Upper lobe of right lung (tissue), 1 donor: Measurements from ENCODE around the gene LIPA. TPM values are rescaled to one million over a fixed set of nuclear protein-coding genes. Genes with fewer than 3 reads are reported as not detected.

ENCODE experiments used
- ATAC-seq: fragments of 200-7000 bp; cut with Tn5 transposase; one replicate; pipeline ENCODE4 v1.9.1; 2020; ENCODE audit warnings: mild to moderate bottlenecking, moderate library complexity
- DNase-seq: peaks from one replicate; pipeline ENCODE4 v3.0.0-alpha.2; 2020
- H3K27ac ChIP-seq: fragments of 200-600 bp; one replicate; pipeline ENCODE4 v1.8.0; 2022
- H3K27me3 ChIP-seq: fragments of 200-600 bp; one replicate; pipeline ENCODE4 v1.8.0; 2022; ENCODE audit warnings: mild to moderate bottlenecking
- H3K36me3 ChIP-seq: fragments of 200-600 bp; one replicate; pipeline ENCODE4 v1.8.0; 2022
- H3K4me1 ChIP-seq: fragments of 200-600 bp; one replicate; pipeline ENCODE4 v1.8.0; 2022
- H3K4me3 ChIP-seq: fragments of 200-600 bp; one replicate; pipeline ENCODE4 v1.8.0; 2022; ENCODE audit warnings: mild to moderate bottlenecking
- H3K9me3 ChIP-seq: fragments of 200-600 bp; one replicate; pipeline ENCODE4 v1.8.0; 2022
- intact Hi-C: fragments of 100-400 bp; cut with DNase I; formaldehyde crosslinking; loops from one replicate; pipeline ENCODE4 v1.11.0; 2022
- total RNA-seq: library from RNA; stranded (reverse); fragmentation: NEBNext Ultra II Directional; extraction: Animal tissue kit (Norgen Biotek cat#: 25700); gene quantifications from one replicate; pipeline ENCODE4 v1.2.1, GENCODE V29; 2021
- TF ChIP-seq, protein P1 (sequence below): fragments of 200-600 bp; IDR thresholded peaks from one replicate; pipeline ENCODE4 v1.8.0; 2022; ENCODE audit warnings: antibody characterized with exemption
- donor health status: DM: no; HTN: yes; CAD: no; lungs with severe emphysema.

Gene LIPA
- total RNA-seq, 1 donor from 2014 or later = 194 TPM

DNA sequence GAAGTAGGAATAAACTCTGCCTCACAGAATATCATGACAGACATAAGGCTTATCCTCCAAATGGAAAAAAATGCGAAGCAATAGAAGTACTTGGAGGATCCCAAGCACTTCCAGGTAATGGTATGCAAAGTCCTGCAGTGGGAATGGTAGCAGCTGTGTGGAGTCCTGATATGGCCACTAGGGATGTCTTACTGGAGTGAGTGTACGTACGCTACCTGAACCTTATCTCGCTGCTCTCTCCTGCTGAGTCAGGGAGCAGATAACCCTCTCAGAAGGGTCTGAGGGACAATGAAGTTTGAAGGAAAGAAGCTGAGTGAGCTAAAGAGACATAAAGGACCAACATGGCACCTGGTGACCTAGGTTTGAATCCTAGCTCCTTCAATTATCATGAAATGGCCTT, 86.7 kb downstream of the LIPA start:
- Histone ChIP-seq H3K4me3 (no peak overlapping the region), H3K4me1 (peaks cover 13% of the 10 kb centered on the region), H3K36me3 (no peaks in the 10 kb centered on the region), H3K9me3 (no peaks in the 10 kb centered on the region), H3K27ac (no peak overlapping the region), H3K27me3 (no peaks in the 10 kb centered on the region)
- TF ChIP-seq, protein P1, sequence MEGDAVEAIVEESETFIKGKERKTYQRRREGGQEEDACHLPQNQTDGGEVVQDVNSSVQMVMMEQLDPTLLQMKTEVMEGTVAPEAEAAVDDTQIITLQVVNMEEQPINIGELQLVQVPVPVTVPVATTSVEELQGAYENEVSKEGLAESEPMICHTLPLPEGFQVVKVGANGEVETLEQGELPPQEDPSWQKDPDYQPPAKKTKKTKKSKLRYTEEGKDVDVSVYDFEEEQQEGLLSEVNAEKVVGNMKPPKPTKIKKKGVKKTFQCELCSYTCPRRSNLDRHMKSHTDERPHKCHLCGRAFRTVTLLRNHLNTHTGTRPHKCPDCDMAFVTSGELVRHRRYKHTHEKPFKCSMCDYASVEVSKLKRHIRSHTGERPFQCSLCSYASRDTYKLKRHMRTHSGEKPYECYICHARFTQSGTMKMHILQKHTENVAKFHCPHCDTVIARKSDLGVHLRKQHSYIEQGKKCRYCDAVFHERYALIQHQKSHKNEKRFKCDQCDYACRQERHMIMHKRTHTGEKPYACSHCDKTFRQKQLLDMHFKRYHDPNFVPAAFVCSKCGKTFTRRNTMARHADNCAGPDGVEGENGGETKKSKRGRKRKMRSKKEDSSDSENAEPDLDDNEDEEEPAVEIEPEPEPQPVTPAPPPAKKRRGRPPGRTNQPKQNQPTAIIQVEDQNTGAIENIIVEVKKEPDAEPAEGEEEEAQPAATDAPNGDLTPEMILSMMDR = no peak
- no peak for DNase-seq
- intact Hi-C loops = no loop called here
- no peak for ATAC-seq

GRCh38 chr10:89164080-89164479, 87.5 kb downstream of the LIPA start:
- Histone ChIP-seq H3K27me3 (no peaks in the 10 kb centered on the region), H3K4me1 (peaks cover 13% of the 10 kb centered on the region), H3K9me3 (no peaks in the 10 kb centered on the region), H3K27ac (no peak overlapping the region), H3K36me3 (no peaks in the 10 kb centered on the region), H3K4me3 (peak overlapping the region; percentile 8)
- ATAC-seq = peak; percentile 53
- intact Hi-C loops = no loop called here
- TF ChIP-seq, protein P1 = no peak
- DNase-seq = no peak

Other genes starting within 250 kb of the LIPA start
- 7.8 TPM for gene CH25H, start 44.5 kb downstream of the LIPA start, total RNA-seq
- gene IFIT2, start 50.3 kb upstream of the LIPA start, total RNA-seq = 47.2 TPM
- gene IFIT3, start 76.2 kb upstream of the LIPA start, total RNA-seq = 78.0 TPM
- gene IFIT1B, start 126.3 kb upstream of the LIPA start, total RNA-seq = not detected
- gene IFIT1, start 140.8 kb upstream of the LIPA start, total RNA-seq = 51.1 TPM
- 24.4 TPM for gene IFIT5, start 162.8 kb upstream of the LIPA start, total RNA-seq